Activated naive CD8-positive, alpha-beta T cell treated with anti-CD3 and anti-CD28 coated beads, Interleukin-2, amount 10 ng/mL, durations not matched to agents 7 days and 5 days (primary cell): ENCODE measurements around the gene JOSD2. TPM values are rescaled to one million over a fixed set of nuclear protein-coding genes. Genes with fewer than 3 reads are reported as not detected.

Experiments
- ATAC-seq: fragments of 150-1000 bp; cut with Tn5 transposase; one replicate; pipeline ENCODE4 v1.10.0; 2021; ENCODE audit warnings: low read depth, moderate library complexity
- POLR2A ChIA-PET: fragments of 350-600 bp; sonication (Branson Sonifier 250); formaldehyde crosslinking; loops from one replicate; lab custom pipeline; 2021; ENCODE audit warnings: antibody characterized with exemption; lab: Charles Lee
- DNase-seq: peaks from one replicate; pipeline ENCODE4 v3.0.0; 2021
- H3K27ac Mint-ChIP-seq: one replicate; pipeline ENCODE4 v1.8.0; 2022; ENCODE audit warnings: mild to moderate bottlenecking, mixed read lengths
- H3K27me3 Mint-ChIP-seq: one replicate; pipeline ENCODE4 v1.8.0; 2022; ENCODE audit warnings: mild to moderate bottlenecking, moderate library complexity, mixed read lengths
- H3K36me3 Mint-ChIP-seq: one replicate; pipeline ENCODE4 v1.8.0; 2021; ENCODE audit warnings: mild to moderate bottlenecking, mixed read lengths
- H3K4me1 Mint-ChIP-seq: one replicate; pipeline ENCODE4 v1.8.0; 2021; ENCODE audit warnings: mixed read lengths
- H3K4me3 Mint-ChIP-seq: one replicate; pipeline ENCODE4 v1.8.0; 2022; ENCODE audit warnings: mild to moderate bottlenecking, moderate library complexity, mixed read lengths
- H3K9me3 Mint-ChIP-seq: one replicate; pipeline ENCODE4 v1.8.0; 2021; ENCODE audit warnings: mixed read lengths
- total RNA-seq, 2 experiments: library from RNA; stranded (reverse); gene quantifications; one replicate each; pipeline ENCODE4 v1.2.3, GENCODE V29; 2021

JOSD2 gene
- total RNA-seq, 2 experiments from 2014 or later, result 31.5 to 37.3 TPM

DNA sequence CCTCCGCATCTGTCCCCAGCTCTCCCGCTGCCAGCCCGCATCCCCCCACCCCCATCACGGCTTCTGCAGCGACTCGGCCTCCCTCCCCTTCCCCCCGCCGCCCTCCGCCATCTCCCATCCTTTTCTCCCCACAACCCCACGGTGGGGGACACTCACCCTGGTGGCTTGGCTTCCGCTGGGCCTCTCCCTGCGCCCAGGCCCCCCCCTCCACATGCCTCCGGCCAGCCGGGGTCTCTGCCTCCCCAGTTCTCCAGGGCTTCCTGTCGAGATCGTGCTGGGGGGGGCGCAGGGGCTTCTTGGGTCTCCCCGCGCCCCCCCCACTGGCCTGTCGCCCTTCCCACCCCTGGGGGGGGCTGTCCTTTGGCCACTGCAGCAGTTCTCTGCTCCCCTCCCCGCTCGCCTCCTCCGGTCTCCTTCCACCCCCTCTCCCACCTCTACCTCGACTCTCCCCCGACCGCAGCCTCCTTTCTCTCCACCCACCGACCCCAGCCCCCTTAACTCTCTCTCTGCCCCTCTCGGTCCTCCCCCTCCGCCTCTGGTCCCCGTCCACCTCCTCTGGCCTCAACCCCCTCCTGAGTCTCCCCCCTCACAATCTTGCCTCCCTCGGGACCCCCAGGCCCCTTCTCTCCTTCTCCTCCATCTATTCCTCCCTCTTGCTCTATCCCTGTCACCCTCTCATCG is 40.2 kb upstream of the JOSD2 start:
- peaks cover 4% of the 10 kb centered on the region for H3K4me1 Mint-ChIP-seq
- H3K9me3 Mint-ChIP-seq, result no peaks in the 10 kb centered on the region
- no peaks in the 10 kb centered on the region for H3K36me3 Mint-ChIP-seq
- DNase-seq (no peak), ATAC-seq (no peak)
- no peak overlapping the region for H3K27ac Mint-ChIP-seq
- H3K27me3 Mint-ChIP-seq, result peaks cover 45% of the 10 kb centered on the region
- POLR2A ChIA-PET, result no interaction called here
- no peak overlapping the region for H3K4me3 Mint-ChIP-seq

DNA sequence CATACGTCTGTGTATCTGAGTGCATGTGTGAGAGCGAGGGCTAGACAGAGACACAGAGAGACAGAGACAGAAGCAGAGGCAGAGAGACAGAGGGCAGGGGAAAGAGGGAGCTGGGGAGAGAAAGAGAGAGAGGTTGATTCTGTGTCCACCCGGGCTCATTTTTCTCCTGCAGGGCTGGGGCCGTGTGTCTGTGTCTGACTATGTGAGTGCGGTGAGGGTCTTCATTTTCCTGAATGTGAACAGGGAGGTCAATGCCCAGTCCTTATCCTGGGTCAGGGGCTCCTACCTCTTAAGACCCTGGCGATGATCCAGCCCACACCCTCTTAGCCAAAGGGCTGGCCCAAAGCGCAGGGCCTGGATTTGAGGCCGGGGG is 39.6 kb upstream of the JOSD2 start:
- POLR2A ChIA-PET, result no interaction called here
- DNase-seq, result no peak
- Mint-ChIP-seq H3K4me3 (no peak overlapping the region), H3K27me3 (peaks cover 43% of the 10 kb centered on the region), H3K9me3 (no peaks in the 10 kb centered on the region), H3K27ac (no peak overlapping the region), H3K36me3 (no peaks in the 10 kb centered on the region), H3K4me1 (peaks cover 4% of the 10 kb centered on the region)
- ATAC-seq, result no peak

- no peak overlapping the region for H3K27ac Mint-ChIP-seq
- ATAC-seq (no peak), DNase-seq (no peak)
- no peaks in the 10 kb centered on the region for H3K9me3 Mint-ChIP-seq
- H3K36me3 Mint-ChIP-seq, result no peaks in the 10 kb centered on the region
- no peaks in the 10 kb centered on the region for H3K4me1 Mint-ChIP-seq
- H3K27me3 Mint-ChIP-seq, result peaks cover 37% of the 10 kb centered on the region
- POLR2A ChIA-PET, result interaction anchor here (0.6 kb wide), 1 partner anchor 12 kb away, joined by 3 read pairs; no protein-coding TSS in a partner anchor
- H3K4me3 Mint-ChIP-seq, result no peak overlapping the region
These were observed 39.1 kb upstream of the JOSD2 start for GRCh38 chr19:50549927-50550593.

DNA sequence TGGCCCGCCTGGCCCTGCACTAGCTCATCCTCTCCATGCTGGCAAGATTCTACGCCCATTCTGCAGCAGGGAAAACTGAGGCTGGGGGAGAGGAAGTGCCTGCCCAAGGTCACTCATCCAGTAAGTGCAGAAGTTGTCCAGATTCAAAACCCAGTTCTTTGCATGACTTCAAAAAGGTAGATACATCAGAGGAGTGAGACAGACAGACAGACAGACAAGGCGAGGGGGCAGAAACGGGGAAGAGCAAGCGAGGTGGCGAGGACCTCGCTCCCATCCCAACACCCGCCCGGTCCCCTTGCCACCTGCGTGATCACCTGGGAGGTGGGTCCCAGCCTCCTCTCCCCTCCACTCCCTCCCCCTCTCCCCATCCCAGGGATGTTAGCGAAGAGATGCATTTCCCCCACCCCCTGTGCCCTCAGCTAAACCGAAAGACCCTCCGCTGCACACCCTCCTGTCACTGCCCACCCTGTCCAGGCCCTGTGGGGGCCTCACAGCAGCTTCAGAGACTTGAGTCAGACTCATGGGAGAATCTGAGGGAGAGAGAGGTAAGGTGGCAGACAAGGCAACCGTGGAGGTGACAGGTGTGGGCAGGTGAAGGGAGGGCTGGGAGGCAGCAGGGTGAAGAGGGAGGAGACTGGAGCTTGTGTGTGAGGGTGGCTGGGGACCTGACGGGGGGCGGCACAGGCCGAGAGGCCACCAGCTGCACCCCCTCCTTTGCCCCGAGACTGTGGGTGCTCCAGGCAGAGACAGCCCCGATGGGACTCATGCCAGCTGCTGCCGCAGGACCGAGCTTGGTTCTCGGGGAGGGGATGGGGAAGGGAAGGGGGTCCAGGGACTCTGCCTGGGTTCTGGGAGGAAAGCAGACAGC is 38.3 kb upstream of the JOSD2 start:
- Mint-ChIP-seq H3K27ac (no peak overlapping the region), H3K4me3 (no peak overlapping the region), H3K4me1 (no peaks in the 10 kb centered on the region), H3K27me3 (peaks cover 33% of the 10 kb centered on the region), H3K9me3 (no peaks in the 10 kb centered on the region), H3K36me3 (no peaks in the 10 kb centered on the region)
- DNase-seq (no peak), ATAC-seq (no peak)
- POLR2A ChIA-PET, result interaction anchor here (0.6 kb wide), 1 partner anchor 11 kb away, joined by 3 read pairs; no protein-coding TSS in a partner anchor

DNA sequence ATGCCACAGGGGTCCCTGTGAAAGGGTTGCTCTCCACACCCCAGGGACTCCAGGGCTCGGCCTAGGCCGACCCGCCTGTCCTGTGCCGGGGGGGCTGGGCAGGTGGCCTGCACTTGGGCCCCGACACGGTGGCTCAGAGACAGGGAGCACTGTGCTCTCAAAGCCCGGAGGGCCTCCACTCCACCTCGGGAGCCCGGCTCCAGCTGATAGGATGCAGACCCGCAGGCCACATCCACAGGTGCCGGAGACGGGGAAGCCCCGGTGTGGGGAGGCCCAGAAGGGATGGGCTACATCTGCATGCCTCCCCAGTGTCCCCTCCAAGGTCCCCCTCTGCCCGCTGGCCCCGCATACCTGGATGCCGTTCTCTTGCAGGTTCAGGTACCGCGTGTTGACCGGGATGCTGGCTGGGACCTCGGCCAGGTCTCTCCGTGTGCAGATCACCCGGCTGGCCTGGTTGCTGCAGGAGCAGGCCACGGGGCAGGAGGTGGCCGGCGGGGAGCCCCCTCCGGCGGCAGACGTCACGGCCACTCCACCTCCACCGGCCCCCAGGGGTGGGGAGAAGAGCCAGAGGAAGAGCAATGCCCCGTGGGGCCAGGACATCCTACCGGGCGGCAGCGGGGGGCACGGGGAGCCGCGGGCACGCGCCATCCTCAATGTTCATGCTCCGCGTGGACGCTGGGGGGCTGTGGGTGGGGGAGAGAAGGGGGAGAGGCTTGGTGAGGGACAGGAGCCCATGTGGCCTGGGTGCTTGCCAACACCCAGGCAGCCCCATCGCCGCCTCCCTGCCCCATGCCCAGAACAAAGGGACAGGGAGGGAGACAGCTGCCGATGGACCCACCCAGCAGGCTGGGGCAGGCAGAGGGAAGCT is 37.4 kb upstream of the JOSD2 start:
- POLR2A ChIA-PET, result no interaction called here
- no peak for ATAC-seq
- Mint-ChIP-seq H3K27me3 (peaks cover 30% of the 10 kb centered on the region), H3K9me3 (no peaks in the 10 kb centered on the region), H3K36me3 (no peaks in the 10 kb centered on the region), H3K4me1 (no peaks in the 10 kb centered on the region), H3K27ac (no peak overlapping the region), H3K4me3 (no peak overlapping the region)
- DNase-seq, result no peak

- no peaks in the 10 kb centered on the region for H3K4me1 Mint-ChIP-seq
These were observed 36.6 kb upstream of the JOSD2 start for GRCh38 chr19:50547385-50548190.

DNA sequence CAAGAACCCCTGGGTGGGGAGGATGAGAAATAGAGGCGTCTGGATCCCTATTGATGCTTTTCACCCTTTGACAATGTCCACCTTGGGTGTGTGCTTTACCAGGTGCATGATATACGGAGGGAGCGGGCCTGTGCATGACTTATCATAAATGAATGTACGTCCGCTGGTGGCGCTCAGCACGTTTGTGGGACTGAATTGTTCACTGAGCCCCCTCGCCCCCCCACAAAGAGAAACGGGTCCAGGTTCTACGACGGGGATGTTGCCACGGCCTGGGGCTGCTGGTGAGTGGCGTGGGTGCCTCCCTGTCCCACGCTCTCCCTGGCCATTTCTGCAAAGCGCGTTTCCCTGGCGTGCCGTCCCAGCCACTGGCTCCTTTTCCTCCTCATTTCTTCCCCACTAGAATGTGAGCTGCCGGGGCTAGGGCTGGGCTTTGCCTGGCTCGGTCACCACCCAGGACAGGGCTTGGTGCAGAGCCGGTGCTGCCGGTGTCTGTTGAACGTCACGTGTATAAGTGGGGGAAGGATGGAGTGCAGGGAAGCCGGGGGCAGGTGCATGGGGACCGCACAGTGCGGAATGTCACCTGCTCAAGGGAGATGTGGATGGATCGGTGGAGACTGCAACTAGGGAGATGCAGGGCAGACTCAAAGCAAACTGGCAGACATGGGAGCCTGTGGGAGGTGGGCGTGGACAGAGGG is 35.7 kb upstream of the JOSD2 start:
- Mint-ChIP-seq H3K4me1 (no peaks in the 10 kb centered on the region), H3K27ac (no peak overlapping the region), H3K27me3 (peaks cover 13% of the 10 kb centered on the region), H3K9me3 (no peaks in the 10 kb centered on the region), H3K36me3 (no peaks in the 10 kb centered on the region), H3K4me3 (no peak overlapping the region)
- ATAC-seq (no peak), DNase-seq (no peak)
- POLR2A ChIA-PET, result no interaction called here

More at GRCh38 chr19:50547385-50548190, 36.6 kb upstream of the JOSD2 start:
- DNase-seq (no peak), ATAC-seq (no peak)
- Mint-ChIP-seq H3K27me3 (peaks cover 21% of the 10 kb centered on the region), H3K27ac (no peak overlapping the region), H3K9me3 (no peaks in the 10 kb centered on the region), H3K36me3 (no peaks in the 10 kb centered on the region), H3K4me3 (no peak overlapping the region)
- POLR2A ChIA-PET, result no interaction called here

- Mint-ChIP-seq H3K27ac (no peak overlapping the region), H3K9me3 (no peaks in the 10 kb centered on the region), H3K27me3 (no peaks in the 10 kb centered on the region), H3K4me3 (no peak overlapping the region), H3K4me1 (peaks cover under 1% of the 10 kb centered on the region), H3K36me3 (no peaks in the 10 kb centered on the region)
- POLR2A ChIA-PET, result interaction anchor here (0.6 kb wide), 2 partner anchors 30 to 164 kb away, joined by 3 read pairs; no protein-coding TSS in a partner anchor
- DNase-seq (no peak), ATAC-seq (no peak)
These were observed 32.0 kb upstream of the JOSD2 start for GRCh38 chr19:50542943-50543342.

- Mint-ChIP-seq H3K4me1 (peaks cover 2% of the 10 kb centered on the region), H3K36me3 (no peaks in the 10 kb centered on the region), H3K27me3 (peaks cover 10% of the 10 kb centered on the region), H3K4me3 (no peak overlapping the region), H3K9me3 (peaks cover 2% of the 10 kb centered on the region), H3K27ac (no peak overlapping the region)
- ATAC-seq (peak; percentile 61), DNase-seq (peak; percentile 73)
- POLR2A ChIA-PET, result interaction anchor here (0.7 kb wide), 1 partner anchor 12 kb away, joined by 3 read pairs; no protein-coding TSS in a partner anchor
These were observed 26.8 kb upstream of the JOSD2 start for GRCh38 chr19:50537769-50538230.

DNA sequence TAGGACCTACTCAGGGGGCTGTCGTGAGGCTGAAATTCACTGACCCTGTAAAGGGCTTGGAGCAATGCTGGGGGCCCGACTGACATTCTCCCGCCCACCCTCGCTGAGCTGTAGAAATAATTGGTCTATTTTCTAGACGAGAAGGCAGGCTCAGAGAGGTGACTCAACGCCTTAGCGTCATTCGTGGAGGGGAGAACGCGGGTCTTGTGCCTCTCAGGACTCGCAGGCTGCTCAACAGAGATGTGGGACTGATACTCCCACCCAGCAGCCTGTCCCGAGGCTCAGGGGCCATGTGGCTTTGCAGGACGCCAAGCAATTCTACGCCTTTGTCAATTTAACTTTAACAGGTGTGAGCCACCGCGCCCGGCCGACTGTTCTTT is 26.3 kb upstream of the JOSD2 start:
- Mint-ChIP-seq H3K4me1 (peaks cover 2% of the 10 kb centered on the region), H3K27me3 (peaks cover 13% of the 10 kb centered on the region), H3K9me3 (peaks cover 2% of the 10 kb centered on the region), H3K27ac (no peak overlapping the region), H3K36me3 (no peaks in the 10 kb centered on the region), H3K4me3 (no peak overlapping the region)
- ATAC-seq (no peak), DNase-seq (no peak)
- POLR2A ChIA-PET, result no interaction called here

DNA sequence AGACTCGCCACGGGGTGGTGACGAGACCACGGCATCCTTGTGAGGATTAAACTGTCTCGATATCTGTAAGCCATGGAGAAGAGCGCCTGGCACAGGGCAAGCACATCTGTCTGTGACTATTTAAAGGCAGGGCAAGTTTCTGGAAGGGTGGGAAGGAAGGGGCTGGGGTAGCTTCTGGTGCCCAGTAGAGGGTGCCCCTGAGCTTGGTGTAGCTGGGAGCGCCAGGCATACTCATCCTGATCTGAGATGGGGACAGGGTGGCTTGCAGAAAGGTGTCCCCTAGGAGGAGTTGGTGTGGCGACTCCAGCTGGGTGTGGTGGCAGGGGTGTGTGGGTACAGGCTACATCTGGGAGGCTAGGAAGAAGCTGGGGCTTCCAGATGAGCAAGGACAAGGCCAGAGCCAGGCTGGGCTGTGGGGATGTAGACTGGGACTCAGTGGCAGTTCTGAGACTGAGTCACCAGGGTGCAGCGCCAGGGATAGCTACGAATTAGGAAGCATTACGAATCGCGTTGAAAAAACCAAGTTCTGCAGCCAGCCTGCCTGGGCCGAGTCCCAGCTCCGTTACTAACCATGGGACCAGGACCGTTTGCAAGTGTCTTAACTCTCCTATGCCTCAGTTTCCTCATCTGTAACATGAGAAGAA is 25.8 kb upstream of the JOSD2 start:
- POLR2A ChIA-PET, result no interaction called here
- no peak for ATAC-seq

More for the DNA sequence above, 25.8 kb upstream of the JOSD2 start:
- Mint-ChIP-seq H3K9me3 (peaks cover 2% of the 10 kb centered on the region), H3K4me1 (peaks cover 2% of the 10 kb centered on the region), H3K36me3 (no peaks in the 10 kb centered on the region), H3K27ac (no peak overlapping the region), H3K27me3 (peaks cover 15% of the 10 kb centered on the region), H3K4me3 (no peak overlapping the region)
- DNase-seq, result no peak
